Osteoblast (primary cell): Measurements from ENCODE around the gene AMBRA1. TPM values are rescaled to one million over a fixed set of nuclear protein-coding genes. Genes with fewer than 3 reads are reported as not detected.

Experiments used
- DNase-seq: peaks from one replicate; pipeline ENCODE4 v3.0.0; 2011; ENCODE audit warnings: low spot score, mixed read lengths; ENCODE audit not compliant: insufficient read length; ENCODE audit errors: missing footprints
- H2AFZ ChIP-seq: 2 replicates; pipeline ENCODE4 v1.6.0; 2011; ENCODE audit warnings: mild to moderate bottlenecking, low read length
- H3K27ac ChIP-seq: 2 replicates; pipeline ENCODE4 v1.5.1; 2011; ENCODE audit warnings: mild to moderate bottlenecking, low read depth, low read length, moderate library complexity
- H3K27me3 ChIP-seq: 2 replicates; pipeline ENCODE4 v1.6.0; 2012; ENCODE audit warnings: mild to moderate bottlenecking, control low read depth, inconsistent platforms, low read length, moderate library complexity; ENCODE audit not compliant: insufficient read depth
- H3K36me3 ChIP-seq: 2 replicates; pipeline ENCODE4 v1.5.1; 2011; ENCODE audit warnings: mild to moderate bottlenecking, low read length, control low read depth, moderate library complexity; ENCODE audit not compliant: insufficient read depth
- H3K4me1 ChIP-seq: 2 replicates; pipeline ENCODE4 v1.5.1; 2011; ENCODE audit warnings: mild to moderate bottlenecking, low read length, control low read depth, moderate library complexity; ENCODE audit not compliant: insufficient read depth
- H3K4me2 ChIP-seq: 2 replicates; pipeline ENCODE4 v1.6.0; 2011; ENCODE audit warnings: mild to moderate bottlenecking, low read length; ENCODE audit not compliant: insufficient read depth
- H3K4me3 ChIP-seq: fragments of 200-600 bp; sonication (generic); 3 replicates; pipeline ENCODE4 v1.5.1; 2012; ENCODE audit warnings: mild to moderate bottlenecking, low read length, inconsistent platforms; ENCODE audit not compliant: insufficient read depth
- H3K79me2 ChIP-seq: 2 replicates; pipeline ENCODE4 v1.6.0; 2012; ENCODE audit warnings: mild to moderate bottlenecking, low read length, control low read depth, inconsistent platforms; ENCODE audit not compliant: insufficient read depth
- H3K9me3 ChIP-seq: 2 replicates; pipeline ENCODE4 v1.5.1; 2011; ENCODE audit warnings: low read depth, low read length, control low read depth
- H4K20me1 ChIP-seq: 2 replicates; pipeline ENCODE4 v1.6.0; 2012; ENCODE audit warnings: mild to moderate bottlenecking, low read length, control low read depth; ENCODE audit not compliant: insufficient read depth
- CTCF ChIP-seq: IDR thresholded peaks from 2 replicates; pipeline ENCODE4 v1.5.1; 2011; ENCODE audit warnings: mild to moderate bottlenecking, low read depth, low read length, moderate library complexity; ENCODE audit errors: extremely low read depth
- total RNA-seq: library from RNA; depleted of rRNA; stranded (reverse); fragments of >200 nt; gene quantifications from 2 replicates; pipeline ENCODE4 v1.2.3, GENCODE V29; 2012

AMBRA1 gene
- total RNA-seq, 1 donor, result 29.7 TPM

GRCh38 chr11:46393759-46394158 lies 200.1 kb downstream of the AMBRA1 start:
- no peak overlapping the region for H3K4me3 ChIP-seq
- H3K27me3 ChIP-seq, result peaks cover 27% of the 10 kb centered on the region
- H3K27ac ChIP-seq, result no peak overlapping the region
- H3K4me2 ChIP-seq, result no peak overlapping the region
- no peaks in the 10 kb centered on the region for H3K79me2 ChIP-seq
- peaks cover 15% of the 10 kb centered on the region for H3K4me1 ChIP-seq
- TF ChIP-seq CTCF, result no peak
- no peak overlapping the region for H2AFZ ChIP-seq
- peaks cover 35% of the 10 kb centered on the region for H4K20me1 ChIP-seq
- DNase-seq, result peak; percentile 38
- no peaks in the 10 kb centered on the region for H3K36me3 ChIP-seq
- H3K9me3 ChIP-seq, result no peaks in the 10 kb centered on the region

- Histone ChIP-seq H3K4me1 (peaks cover 15% of the 10 kb centered on the region), H3K9me3 (no peaks in the 10 kb centered on the region), H2AFZ (no peak overlapping the region), H3K4me3 (peak overlapping the region; percentile 64), H4K20me1 (peaks cover 35% of the 10 kb centered on the region), H3K36me3 (no peaks in the 10 kb centered on the region), H3K27ac (no peak overlapping the region), H3K79me2 (no peaks in the 10 kb centered on the region), H3K27me3 (peaks cover 32% of the 10 kb centered on the region), H3K4me2 (peak overlapping the region; percentile 79)
- TF ChIP-seq CTCF, result no peak
- no peak for DNase-seq
Measured at GRCh38 chr11:46393231-46393616, 200.6 kb downstream of the AMBRA1 start.

GRCh38 chr11:46392421-46393230 lies 201.2 kb downstream of the AMBRA1 start:
- peak; percentile 100 for DNase-seq
- H3K27ac ChIP-seq, result no peak overlapping the region
- peaks cover 32% of the 10 kb centered on the region for H4K20me1 ChIP-seq
- peak overlapping the region; percentile 64 for H3K4me3 ChIP-seq
- peak overlapping the region; percentile 79 for H3K4me2 ChIP-seq
- peaks cover 15% of the 10 kb centered on the region for H3K4me1 ChIP-seq
- H3K27me3 ChIP-seq, result peaks cover 38% of the 10 kb centered on the region
- H3K9me3 ChIP-seq, result no peaks in the 10 kb centered on the region
- H2AFZ ChIP-seq, result no peak overlapping the region
- no peaks in the 10 kb centered on the region for H3K36me3 ChIP-seq
- no peak for TF ChIP-seq CTCF
- H3K79me2 ChIP-seq, result no peaks in the 10 kb centered on the region

GRCh38 chr11:46391578-46392420 lies 202.0 kb downstream of the AMBRA1 start, which contains the start of gene CHRM4:
Gene CHRM4, minus strand, starts transcription at chr11:46391776. Its CDS starts 5,219 bp downstream, at chr11:46386557.
- H2AFZ ChIP-seq, result no peak within 1 kb of the TSS
- DNase-seq, result peak; percentile 96
- H3K27me3 ChIP-seq, result peaks cover 45% of the 10 kb centered on the region
- no peaks in the 10 kb centered on the region for H3K9me3 ChIP-seq
- H3K4me3 ChIP-seq, result peak within 1 kb of the TSS; percentile 64
- peak within 1 kb of the TSS; percentile 79 for H3K4me2 ChIP-seq
- no peak within 1 kb of the TSS for H3K27ac ChIP-seq
- TF ChIP-seq CTCF, result peak; percentile 8
- H3K4me1 ChIP-seq, result peaks cover 15% of the 10 kb centered on the region
- no peaks in the 10 kb centered on the region for H3K36me3 ChIP-seq
- H4K20me1 ChIP-seq, result peaks cover 30% of the 10 kb centered on the region
- no peaks in the 10 kb centered on the region for H3K79me2 ChIP-seq
